ENCODE data around the gene ENOX2.

- TF ChIP-seq CTCF (conservative IDR thresholded peaks at IDR 0.05; ENCODE audit: low read length) = no peak
- TF ChIP-seq EZH2phosphoT487 (IDR thresholded peaks at IDR 0.05; ENCODE audit: borderline replicate concordance) = no peak
Measured at GRCh38 chrX:130625386-130625785, 277.6 kb downstream of the ENOX2 start.
